CD4-positive, alpha-beta T cell treated with Interleukin-17A for 4 hours (primary cell): ENCODE results near the gene PLEKHG4.

Experiments
- DNase-seq: peaks from one replicate; pipeline ENCODE4 v3.0.0-alpha.2; 2020; ENCODE audit warnings: mixed read lengths

Gene PLEKHG4

DNA sequence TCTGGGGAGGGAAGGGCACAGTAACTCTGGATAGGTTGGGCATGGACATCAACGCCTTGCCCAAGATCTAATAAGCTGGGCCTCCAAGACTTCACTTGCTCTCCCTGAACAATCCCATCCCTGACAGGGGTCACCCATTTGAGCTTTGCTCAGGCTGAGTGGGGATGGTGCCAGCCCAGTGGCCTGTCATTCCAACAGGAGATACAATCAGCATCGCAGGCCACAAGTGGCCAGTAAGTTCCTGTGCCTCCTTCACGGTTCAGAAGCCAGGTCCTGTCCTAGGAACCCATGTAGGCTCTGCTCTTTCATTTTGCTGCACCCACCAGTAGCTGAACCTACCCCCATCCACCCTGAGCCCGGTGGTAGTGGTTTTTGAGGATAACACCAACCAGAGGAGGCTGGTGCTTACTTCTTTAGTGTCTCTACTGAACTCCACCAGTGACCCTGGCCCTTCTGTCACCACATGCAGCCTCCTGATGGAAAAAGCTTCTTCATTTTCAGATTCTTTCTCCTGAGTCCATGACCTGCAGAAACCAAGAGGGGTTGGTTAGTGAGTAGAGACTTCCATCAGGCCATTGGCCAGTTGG lies 14.9 kb downstream of the PLEKHG4 start:
- no peak for DNase-seq

DNA sequence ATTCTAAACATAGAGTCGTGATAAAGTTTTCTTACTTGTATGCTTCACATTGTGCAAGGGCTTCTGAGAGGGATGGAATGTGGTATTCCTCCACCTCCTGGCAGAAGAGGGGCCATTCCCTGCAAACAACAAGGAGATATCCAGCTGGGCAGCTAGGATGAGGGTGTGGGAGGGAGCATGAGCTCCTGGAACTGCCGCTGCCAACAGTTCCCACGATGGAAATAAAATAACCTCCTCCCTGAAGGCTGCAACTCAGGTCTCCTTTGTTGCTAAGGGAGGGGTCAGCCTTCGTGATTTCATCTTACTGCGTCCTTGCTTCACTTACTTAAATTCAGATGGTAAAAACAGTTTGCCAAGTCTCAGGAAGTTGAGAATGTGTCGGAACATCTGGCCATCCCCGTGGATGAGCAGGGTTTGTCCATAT lies 15.6 kb downstream of the PLEKHG4 start:
- no peak for DNase-seq

GRCh38 chr16:67296420-67296819 lies 17.1 kb downstream of the PLEKHG4 start:
- no peak for DNase-seq

DNA sequence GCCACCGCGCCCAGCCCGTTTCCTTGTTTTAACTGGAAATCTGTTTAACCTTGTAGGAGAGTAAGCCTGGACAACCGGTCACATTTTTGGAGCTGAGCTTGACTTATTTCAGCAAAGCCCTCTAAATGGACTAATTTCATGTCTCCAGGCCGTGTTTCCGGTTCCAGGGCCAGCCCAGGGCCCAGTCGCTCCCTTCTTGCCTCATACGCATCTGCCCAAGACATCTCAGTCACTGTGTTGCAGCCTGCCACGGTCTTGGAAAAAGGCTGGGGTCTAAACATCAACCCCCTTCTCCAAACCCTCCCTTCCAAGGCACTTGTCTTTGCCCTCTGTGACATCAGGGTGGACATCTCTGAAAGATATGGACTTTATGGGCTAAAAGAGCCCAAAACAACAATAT lies 18.9 kb downstream of the PLEKHG4 start:
- no peak for DNase-seq

DNA sequence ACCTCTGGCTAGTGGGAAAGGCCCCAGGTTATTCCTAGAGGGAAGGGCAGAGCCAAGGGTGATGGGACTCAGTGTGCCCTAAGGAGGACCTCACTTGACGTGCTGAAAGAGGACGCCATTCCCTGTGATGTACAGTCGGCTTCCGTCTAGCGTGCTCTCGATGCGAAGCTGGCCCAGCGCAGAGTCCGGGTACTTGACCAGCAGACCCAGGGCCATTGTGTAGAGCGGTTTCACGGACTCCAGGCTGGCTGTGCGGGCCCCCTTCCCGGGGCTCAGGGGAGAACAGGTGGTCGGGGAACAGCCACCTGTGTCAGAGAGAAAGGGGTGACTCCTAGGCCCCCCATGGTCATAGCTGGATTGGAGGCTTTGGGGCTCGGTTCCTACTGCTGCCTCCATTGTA lies 19.9 kb downstream of the PLEKHG4 start:
- DNase-seq = no peak

GRCh38 chr16:67301080-67301782 lies 21.9 kb downstream of the PLEKHG4 start:
- DNase-seq = no peak

DNA sequence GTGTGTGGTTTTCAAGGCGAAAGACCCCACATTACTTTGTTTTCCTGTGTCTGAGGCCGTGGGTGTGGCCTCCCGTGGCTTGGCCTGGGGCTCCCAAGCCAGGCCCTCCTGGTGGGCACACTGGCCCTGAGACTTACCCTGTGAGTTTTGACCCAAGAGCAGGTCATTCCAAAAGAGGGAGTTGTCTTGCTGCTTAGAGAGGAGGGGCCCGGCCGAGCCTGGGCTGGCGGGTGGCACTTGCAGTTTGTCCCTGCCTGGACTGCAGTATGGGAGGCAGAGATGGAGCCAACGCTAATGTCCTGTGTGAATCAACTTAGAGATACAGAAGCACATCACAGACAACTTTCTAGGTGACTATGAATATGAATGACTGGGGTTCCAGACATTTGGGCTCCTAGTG lies 22.7 kb downstream of the PLEKHG4 start:
- DNase-seq = no peak

DNA sequence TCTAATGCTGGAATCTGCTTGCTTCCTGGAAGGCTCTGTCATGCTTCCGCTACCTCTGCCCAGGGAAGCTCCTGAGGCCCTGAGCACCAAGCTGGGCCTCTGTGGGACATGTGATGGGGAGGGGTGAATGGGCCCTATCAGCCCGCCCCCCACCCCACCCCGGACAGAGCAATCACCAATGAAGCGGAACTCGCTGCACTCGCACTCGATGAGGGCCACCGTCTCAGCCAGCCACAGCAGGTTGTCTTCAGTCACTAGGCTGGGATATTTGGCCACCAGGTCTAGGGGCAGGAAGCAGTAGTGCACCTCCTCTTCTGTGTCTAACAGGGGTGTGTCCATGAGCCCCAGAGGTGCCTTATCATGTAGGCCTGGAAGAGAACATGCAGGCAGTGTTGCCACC lies 23.6 kb downstream of the PLEKHG4 start:
- no peak for DNase-seq

DNA sequence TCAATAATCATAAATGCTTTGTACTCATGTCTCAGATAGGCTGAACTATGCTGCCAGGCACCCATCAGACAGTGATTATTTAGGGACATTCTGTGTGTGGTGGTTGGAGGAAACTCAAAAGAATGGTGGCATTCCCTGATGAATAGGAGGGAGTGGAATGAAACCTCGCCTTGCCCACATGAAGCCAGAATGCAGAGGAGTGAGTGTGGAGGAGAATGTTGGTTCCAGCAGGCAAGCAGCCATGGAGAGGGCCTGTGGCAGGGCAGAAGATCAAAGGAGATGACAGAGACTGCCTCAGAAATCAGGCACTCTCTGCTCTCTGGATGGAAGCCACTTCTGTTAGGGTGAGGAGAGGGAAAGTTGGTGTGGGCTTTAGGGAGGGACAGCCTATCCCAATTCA lies 24.7 kb downstream of the PLEKHG4 start:
- no peak for DNase-seq

DNA sequence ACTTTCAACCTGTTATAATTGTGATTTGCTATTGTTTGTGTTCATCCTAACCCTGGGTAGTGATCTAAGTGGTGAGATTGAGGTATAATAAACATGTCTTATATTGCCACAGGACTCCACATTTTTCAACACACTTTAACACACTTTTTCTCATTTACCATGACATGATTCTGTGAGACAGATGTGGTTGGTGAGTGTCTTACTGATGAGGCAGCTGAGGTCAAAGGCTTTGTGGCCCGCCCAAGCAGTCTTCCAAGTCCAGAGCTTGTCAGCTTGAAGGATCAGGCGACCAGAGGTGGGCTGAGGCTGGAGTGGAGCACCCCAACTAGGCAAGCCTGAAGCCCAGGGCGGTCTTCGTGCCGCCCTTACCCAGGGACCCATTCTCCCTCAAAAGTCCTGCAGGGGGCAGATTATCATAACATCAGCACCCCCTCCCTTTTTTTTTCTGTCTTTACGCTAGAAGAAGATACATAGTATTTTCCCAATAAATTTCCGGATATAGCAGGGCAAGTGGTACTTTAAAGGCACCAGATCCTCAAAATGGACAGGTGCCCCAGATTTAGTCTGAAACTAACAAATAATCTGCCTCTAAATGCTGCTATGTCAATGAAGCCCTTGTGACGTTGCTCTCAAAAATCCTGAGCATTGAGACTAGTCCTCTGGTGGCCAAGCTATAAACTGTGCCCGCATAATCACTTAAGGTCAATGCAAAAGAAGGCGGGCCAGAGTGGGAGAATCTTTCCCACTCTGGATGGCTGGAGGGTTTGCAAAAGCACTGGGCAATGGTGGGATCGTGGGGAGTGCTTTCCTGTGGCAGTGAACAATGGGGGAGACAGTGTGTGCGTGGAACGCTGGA lies 26.1 kb downstream of the PLEKHG4 start:
- DNase-seq = no peak

DNA sequence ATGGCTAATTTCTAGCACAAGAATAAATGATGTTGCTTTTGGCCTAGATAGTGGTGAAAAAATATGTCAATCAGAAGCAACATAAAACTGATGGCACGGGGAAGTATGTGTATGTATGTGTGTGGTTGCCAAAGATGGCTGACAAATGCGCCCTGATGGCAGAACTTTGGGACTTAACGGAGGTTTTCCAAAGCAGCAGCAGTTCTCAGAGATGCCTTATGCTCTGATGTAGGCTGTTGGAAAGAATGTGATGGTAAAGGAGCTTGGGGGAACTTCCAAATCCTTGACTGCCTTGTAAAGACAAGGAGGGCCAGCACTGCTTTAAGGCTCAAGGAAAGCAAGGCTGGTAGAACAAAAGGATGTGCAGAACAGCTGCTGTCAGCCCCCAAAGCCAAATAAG lies 31.2 kb downstream of the PLEKHG4 start:
- no peak for DNase-seq

- DNase-seq = peak; percentile 38
Measured at GRCh38 chr16:67311607-67312488, 32.5 kb downstream of the PLEKHG4 start.

DNA sequence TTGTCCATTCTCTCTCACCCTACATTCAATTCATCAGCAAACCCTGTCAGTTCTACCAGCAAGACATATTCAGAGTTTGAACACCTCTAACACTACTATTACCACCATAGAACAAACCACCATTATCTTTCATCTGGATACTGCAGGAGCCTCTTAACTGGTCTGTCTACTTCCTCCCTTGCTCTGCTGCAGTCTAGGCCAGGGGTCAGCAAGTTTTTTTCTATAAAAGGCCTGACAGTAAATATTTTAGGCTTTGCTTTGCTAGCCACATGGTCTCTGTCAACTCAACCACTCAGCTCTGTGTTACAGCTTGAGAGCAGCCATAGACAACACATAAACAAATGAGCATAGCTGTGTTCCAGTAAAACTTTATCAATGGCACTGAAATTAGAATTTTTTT lies 33.4 kb downstream of the PLEKHG4 start:
- no peak for DNase-seq

DNA sequence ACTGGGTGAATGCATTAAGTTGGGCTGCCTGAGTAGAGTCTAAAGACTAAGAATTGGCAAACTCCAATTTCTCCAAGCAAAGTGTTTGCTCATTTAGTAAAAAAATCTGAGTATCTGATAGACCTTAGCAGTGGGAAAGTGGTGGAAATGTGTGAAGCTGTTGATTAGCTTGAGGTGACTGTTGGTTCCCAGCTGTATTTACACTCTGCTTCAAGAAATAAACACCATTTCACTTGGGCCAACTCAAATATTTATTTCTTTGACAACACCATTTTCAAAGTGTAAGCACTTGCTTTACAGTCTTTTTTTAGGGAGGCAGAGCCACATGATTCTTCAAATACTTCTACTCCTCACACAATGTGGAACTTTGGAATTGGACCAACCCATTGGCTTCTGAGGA lies 38.5 kb downstream of the PLEKHG4 start:
- DNase-seq = no peak

DNA sequence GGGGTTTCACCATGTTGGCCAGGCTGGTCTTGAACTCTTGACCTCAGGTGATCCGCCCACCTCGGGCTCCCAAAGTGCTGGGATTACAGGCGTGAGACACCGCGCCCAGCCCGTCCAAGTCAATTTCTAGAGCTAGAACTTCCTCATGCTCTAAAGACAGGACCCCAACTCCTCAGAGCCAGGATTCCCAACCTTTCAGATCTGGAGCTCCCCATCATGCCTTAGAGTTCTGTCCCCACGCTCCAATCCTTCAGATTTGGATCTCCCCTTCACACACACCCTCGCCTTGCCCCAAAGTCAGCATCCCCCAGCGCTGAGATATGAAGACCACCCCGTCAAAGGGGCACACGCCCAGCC lies 46.8 kb downstream of the PLEKHG4 start:
- no peak for DNase-seq

DNA sequence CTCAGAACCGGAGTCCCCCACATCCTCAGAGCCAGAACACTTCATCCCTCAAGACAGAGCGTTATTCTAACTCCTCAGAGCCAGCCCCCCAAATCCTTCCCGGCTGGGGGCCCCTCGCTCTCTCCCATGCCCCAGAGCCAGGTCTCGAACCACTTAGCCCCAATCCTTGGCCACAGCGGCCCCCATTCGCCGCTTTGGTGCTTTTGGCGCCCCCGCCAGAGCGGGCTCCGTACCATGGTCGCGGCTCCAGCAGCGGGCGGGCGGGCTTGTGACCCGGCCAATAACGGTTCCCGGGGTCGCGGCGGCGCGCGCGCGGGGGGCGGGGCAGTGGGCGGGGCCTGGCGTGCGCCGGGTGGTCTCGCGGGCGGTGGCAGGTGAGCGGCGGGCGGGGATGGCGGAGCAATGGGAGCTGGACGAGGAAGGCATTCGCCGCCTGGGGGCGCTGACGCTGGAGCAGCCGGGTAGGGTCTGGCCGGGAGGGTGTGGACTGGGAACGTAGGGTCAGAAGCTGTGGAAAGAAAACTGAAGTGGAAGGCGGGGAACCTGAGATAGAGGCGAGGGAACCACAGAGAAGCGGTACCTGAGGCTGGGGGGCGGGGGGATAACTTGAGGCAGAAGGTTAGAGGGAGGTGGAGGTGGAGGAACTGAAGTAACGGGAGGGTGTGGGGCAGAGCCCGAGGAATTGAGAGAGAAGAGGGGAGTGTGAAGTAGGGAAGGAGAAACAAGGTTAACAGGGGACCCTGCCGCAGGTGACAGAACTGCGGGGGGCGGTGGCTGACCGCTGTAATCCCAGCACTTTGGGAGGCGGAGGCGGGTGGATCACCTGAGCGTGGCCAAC lies 47.4 kb downstream of the PLEKHG4 start, which contains the start of the genes KCTD19 and LRRC36:
TSS of gene KCTD19 (minus strand) at position 270 of the 838 bp plus-strand sequence. CDS start at position 236, 34 bp downstream.
TSS of gene LRRC36 (plus strand) at position 344 of the 838 bp plus-strand sequence. CDS start at position 392, 48 bp downstream.
- peak; percentile 58 for DNase-seq

DNA sequence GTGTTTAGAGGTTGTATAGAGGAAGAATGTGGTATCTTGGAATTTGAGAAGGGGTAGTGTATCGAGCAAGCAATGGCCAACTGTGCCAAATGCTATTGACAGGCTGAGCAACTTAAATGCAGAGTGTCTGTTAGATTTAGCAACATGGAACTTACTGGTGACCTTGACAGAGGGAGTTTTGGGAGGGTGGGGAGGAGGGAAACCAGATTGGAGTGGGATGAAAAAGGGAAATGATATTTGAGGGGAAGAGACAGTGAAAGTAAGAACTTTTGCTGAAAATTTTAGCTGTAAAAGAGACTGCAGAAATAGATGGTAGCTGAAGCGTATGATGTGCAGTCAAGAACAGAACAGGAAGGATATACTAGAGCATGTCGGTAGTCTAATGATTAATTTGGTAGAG lies 48.4 kb downstream of the PLEKHG4 start:
- no peak for DNase-seq

DNA sequence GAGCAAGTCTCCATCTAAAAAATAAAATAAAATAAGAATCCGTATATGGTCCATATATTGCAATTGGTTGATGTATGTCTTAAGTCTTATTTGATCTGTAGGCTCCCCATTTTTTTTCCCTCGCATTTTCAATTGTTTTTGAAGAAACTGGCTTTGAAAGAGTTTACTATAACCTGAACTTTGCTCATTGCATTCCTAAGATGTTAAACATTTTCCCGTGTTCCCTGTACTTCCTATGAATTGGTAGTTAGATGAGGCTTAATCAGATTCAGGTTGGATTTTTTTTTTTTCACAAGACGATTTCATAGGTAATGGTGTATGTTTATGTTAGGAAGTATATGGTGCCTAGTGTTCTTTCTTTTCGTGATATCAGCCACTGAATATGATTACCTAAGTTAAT lies 50.6 kb downstream of the PLEKHG4 start:
- no peak for DNase-seq

DNA sequence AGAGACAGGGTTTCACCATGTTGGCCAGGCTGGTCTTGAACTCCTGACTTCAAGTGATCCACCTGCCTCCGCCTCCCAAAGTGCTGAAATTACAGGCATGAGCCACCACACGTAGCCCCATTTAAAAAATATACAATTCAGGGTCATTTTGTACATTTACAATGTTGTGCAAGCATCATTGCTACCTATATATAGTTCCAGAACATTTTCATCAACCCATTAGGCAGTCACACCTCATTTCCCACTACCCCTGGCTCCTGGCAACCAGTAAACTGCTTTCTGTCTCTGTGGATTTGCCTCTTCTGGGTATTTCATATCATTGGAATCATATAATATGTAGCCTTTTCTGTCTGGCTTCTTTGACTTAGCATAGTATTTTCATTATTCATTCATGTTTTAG lies 54.0 kb downstream of the PLEKHG4 start:
- DNase-seq = no peak

- no peak for DNase-seq
Measured at GRCh38 chr16:67336116-67336515, 56.8 kb downstream of the PLEKHG4 start.

DNA sequence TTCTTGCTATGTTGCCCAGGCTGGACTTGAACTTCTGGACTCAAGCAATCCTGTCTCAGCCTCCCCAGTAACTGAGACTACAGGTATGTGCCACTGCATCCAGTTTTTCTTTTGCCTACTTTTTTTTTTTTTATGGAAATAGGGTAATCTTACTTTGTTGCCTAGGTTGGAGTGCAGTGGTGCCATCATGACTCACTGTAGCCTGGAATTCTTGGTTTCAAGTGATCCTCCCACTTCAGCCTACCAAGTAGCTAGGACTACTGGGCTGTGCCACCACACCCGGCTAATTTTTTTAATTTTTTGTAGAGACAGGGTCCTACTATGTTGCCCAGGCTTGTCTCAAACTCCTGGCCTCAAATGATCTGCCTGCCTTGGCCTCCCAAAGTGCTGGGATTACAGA lies 57.3 kb downstream of the PLEKHG4 start:
- no peak for DNase-seq
